Coronary artery (tissue), 2 donors: ENCODE results near the gene TMEM40.

Experiments used
- DNase-seq: peaks from one replicate; pipeline ENCODE4 v3.0.0-alpha.2; 2017; ENCODE audit warnings: low spot score
- H3K27ac ChIP-seq, 2 donors: fragments of 200-600 bp; sonication (generic); one replicate each; pipeline ENCODE4 v1.5.1; 2016 to 2019
- H3K4me3 ChIP-seq: fragments of 200-600 bp; sonication (generic); 2 replicates; pipeline ENCODE4 v1.5.1; 2016; ENCODE audit warnings: mild to moderate bottlenecking, moderate library complexity
- TF ChIP-seq, protein P1 (sequence below): fragments of 200-600 bp; sonication (generic); IDR thresholded peaks from one replicate; pipeline ENCODE4 v1.5.1; 2019; ENCODE audit warnings: antibody characterized with exemption

TMEM40 gene

DNA sequence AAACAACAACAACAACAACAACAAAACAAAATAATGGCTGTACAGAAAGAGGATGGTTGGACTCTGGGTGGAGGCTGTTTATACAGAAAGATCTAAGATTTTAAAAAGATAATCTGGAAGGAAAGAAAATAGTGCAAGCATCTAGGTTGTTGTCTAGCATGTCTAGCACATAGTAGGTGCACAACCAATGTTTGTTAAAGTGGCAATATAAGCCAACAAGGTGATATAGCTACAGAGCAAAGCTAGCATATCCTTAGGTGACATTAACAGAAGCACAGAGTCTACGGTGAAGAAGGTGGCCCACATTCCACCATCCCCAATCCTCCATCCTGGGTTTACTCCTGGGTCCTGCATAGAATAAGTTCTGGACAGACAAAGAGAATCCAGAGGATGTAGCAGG lies 4.7 kb downstream of the TMEM40 start:
- Histone ChIP-seq H3K27ac (no peak overlapping the region), H3K4me3 (no peak overlapping the region)
- TF ChIP-seq, protein P1, sequence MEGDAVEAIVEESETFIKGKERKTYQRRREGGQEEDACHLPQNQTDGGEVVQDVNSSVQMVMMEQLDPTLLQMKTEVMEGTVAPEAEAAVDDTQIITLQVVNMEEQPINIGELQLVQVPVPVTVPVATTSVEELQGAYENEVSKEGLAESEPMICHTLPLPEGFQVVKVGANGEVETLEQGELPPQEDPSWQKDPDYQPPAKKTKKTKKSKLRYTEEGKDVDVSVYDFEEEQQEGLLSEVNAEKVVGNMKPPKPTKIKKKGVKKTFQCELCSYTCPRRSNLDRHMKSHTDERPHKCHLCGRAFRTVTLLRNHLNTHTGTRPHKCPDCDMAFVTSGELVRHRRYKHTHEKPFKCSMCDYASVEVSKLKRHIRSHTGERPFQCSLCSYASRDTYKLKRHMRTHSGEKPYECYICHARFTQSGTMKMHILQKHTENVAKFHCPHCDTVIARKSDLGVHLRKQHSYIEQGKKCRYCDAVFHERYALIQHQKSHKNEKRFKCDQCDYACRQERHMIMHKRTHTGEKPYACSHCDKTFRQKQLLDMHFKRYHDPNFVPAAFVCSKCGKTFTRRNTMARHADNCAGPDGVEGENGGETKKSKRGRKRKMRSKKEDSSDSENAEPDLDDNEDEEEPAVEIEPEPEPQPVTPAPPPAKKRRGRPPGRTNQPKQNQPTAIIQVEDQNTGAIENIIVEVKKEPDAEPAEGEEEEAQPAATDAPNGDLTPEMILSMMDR = no peak
- no peak for DNase-seq

DNA sequence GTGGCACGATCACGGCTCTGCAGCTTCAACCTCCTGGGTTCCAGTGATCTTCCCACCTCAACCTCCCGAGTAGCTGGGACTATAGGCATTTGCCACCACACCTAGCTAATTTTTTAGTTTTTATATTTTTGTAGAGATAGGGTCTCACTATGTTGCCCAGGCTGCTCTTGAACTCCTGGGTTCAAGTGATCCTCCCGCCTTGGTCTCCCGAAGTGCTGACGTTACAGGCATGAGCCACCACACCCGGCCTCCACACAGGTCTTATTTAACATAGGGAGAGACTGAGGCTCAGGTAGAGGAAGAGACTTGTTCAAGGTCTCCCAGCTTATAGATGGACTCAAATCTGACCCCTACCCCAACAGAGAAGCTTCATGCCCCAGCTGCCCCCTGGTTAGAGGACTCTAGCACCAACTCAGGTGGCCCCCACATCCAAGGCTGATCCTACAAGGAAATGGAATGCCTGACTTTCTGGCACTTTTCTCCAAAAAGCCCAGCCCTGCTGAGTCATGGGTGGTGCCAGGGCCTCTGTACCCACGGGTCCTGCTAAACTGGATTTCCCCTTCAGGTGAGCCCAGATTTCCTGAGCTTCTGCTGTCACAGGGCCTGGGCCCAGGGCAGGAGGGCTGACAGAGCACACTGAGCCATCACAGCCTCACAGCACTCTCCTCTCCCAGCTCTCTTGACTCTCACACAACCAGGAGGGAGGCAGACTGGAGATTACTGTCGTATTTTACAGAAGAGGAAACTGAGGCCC lies 5.6 kb downstream of the TMEM40 start:
- DNase-seq = no peak
- TF ChIP-seq, protein P1 = no peak
- no peak overlapping the region for H3K4me3 ChIP-seq
- no peak overlapping the region for H3K27ac ChIP-seq

DNA sequence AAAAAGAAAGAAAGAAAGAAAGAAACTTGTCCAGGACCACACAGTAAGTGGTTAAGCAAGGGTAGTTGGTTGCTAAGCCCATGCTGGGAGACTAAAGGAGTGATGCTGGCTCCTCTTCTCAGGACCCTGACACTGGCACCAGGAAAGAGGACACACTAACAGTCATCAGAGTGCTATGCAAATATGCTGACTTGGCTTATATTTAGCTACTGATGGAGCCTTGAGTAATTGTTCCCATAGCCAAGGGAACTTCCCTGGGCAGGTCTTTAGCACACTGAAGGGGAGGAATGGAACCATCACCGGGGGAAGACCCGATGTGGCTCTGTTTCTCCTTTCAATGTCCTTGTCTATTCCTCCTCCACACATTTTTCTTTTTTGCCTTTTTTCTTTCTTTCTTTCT lies 6.2 kb downstream of the TMEM40 start:
- Histone ChIP-seq H3K4me3 (no peak overlapping the region), H3K27ac (no peak overlapping the region)
- DNase-seq = no peak
- TF ChIP-seq, protein P1 = no peak

DNA sequence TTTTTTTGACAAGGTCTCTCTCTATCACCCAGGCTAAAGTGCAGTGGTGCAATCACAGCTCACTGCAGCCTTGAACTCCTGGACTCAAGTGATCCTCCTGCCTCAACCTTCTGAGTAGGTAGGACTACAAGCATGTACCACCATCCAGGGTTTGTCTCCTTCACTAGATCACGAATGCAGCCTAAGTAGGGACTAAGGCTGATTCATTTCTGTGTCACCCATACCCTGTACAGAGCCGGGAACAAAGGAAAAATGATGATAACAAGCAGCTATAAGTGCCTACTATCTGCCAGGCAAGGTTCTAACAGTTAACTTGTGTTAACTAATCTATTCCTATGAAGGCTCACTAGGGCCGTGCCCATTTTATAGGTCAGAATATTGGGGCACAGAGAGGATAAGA lies 7.0 kb downstream of the TMEM40 start:
- DNase-seq = no peak
- TF ChIP-seq, protein P1 = no peak
- H3K4me3 ChIP-seq = no peak overlapping the region
- H3K27ac ChIP-seq = no peak overlapping the region

DNA sequence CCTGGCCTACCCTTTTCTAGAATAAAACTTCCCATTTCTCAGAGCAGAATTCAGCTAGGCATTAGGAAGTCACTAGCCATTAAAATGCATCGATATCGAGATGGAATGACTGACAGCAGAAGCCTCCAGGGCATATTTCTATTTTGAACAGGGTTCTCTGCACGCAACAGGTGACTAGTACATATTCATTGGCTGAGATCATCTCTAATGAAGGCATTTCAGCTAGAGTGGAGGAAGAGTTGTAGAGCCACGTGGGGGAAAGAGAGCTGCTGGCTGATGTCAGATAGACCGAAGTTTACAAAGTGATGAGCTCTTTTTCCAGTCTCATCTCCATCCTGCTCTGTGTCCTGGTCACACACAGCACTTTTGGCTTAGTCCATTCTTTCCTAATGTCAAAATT lies 7.5 kb downstream of the TMEM40 start:
- no peak for DNase-seq
- Histone ChIP-seq H3K27ac (no peak overlapping the region), H3K4me3 (no peak overlapping the region)
- TF ChIP-seq, protein P1 = no peak

DNA sequence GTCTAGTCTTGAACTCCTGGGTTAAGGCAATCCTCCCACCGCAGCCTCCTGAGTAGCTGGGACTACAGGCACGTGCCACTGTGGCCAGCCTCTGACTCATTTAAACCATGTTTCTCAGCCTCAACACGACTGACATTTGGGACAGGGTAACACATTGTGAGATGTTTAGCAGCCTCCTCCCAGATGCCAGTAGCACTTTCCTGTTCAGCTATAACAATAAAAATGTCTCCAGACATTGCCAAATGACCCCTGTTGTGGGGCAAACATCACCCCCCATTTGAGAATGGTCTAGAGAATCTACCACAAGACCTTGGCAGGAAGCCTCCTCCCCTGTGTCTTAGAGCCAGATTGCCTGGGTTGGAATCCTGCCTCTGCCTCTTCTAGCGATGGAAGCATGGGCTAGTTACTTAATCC lies 8.4 kb downstream of the TMEM40 start:
- H3K27ac ChIP-seq = peak overlapping the region in 1 of 2 donors; percentile 20
- TF ChIP-seq, protein P1 = no peak
- DNase-seq = no peak
- no peak overlapping the region for H3K4me3 ChIP-seq

DNA sequence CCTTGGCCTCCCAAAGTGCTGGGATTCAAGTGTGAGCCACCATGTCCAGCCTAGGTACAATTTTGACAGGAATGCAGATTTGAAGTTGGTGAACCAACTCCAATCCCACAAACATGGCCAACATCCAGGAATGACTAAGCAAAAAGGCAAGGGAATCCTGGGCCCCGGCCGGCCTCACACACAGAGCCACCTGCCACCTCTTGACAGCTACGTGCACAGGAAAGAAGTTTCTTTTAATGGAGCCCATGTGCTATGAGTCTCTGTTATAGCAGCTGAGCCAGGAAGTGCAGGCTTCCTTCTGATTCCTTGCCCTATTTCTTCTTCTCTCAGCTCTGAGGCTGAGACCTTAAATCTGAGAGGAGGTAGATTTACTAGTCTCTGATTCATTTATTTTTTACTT lies 8.8 kb downstream of the TMEM40 start:
- DNase-seq = no peak
- TF ChIP-seq, protein P1 = no peak
- H3K27ac ChIP-seq = peak overlapping the region in 1 of 2 donors; percentile 20
- H3K4me3 ChIP-seq = no peak overlapping the region
